Keratinocyte (primary cell): ENCODE data around the gene SYNE2.

Experiments used
- EZH2 ChIP-seq: IDR thresholded peaks from one replicate; pipeline ENCODE4 v1.6.1; 2012; ENCODE audit warnings: inconsistent platforms, mild to moderate bottlenecking, low read length, moderate library complexity
- TF ChIP-seq, protein P1 (sequence below), 3 experiments: IDR thresholded peaks in 1 of 3; conservative IDR thresholded peaks in 1 of 3; optimal IDR thresholded peaks in 1 of 3; 2 replicates in 2 of 3; 3 replicates in 1 of 3; pipeline versions ENCODE3 to v1.5.1; 2011; ENCODE audit warnings: low read length in 3 of 3, mild to moderate bottlenecking in 3 of 3, moderate library complexity in 2 of 3, control low read depth in 1 of 3, inconsistent platforms in 1 of 3; ENCODE audit not compliant: insufficient read depth in 2 of 3; ENCODE audit errors: extremely low read depth in 1 of 3

GRCh38 chr14:64126548-64126947 is 273.7 kb downstream of the SYNE2 start:
- TF ChIP-seq, protein P1, sequence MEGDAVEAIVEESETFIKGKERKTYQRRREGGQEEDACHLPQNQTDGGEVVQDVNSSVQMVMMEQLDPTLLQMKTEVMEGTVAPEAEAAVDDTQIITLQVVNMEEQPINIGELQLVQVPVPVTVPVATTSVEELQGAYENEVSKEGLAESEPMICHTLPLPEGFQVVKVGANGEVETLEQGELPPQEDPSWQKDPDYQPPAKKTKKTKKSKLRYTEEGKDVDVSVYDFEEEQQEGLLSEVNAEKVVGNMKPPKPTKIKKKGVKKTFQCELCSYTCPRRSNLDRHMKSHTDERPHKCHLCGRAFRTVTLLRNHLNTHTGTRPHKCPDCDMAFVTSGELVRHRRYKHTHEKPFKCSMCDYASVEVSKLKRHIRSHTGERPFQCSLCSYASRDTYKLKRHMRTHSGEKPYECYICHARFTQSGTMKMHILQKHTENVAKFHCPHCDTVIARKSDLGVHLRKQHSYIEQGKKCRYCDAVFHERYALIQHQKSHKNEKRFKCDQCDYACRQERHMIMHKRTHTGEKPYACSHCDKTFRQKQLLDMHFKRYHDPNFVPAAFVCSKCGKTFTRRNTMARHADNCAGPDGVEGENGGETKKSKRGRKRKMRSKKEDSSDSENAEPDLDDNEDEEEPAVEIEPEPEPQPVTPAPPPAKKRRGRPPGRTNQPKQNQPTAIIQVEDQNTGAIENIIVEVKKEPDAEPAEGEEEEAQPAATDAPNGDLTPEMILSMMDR (optimal IDR thresholded peaks at IDR 0.05 in 1 of 3, IDR thresholded peaks at IDR 0.05 in 1 of 3, conservative IDR thresholded peaks at IDR 0.05 in 1 of 3; ENCODE audit: extremely low read depth in 1 of 3, insufficient read depth in 2 of 3, low read length in 3 of 3) = no peak
- no peak for TF ChIP-seq EZH2
